Neural crest cell (in vitro differentiated cells): ENCODE results near the gene TRAF1. TPM values are rescaled to one million over a fixed set of nuclear protein-coding genes. Genes with fewer than 3 reads are reported as not detected.

Experiments
- DNase-seq: peaks from one replicate; pipeline ENCODE4 v3.0.0; 2021; ENCODE audit warnings: low read depth, mixed read lengths, low spot score
- H3K27ac Mint-ChIP-seq: one replicate; pipeline ENCODE4 v1.8.0; 2021; ENCODE audit warnings: mild to moderate bottlenecking, mixed read lengths; ENCODE audit not compliant: unreplicated experiment
- H3K27me3 Mint-ChIP-seq: 2 replicates; pipeline ENCODE4 v1.8.0; 2021; ENCODE audit warnings: low read depth, mild to moderate bottlenecking, mixed read lengths
- H3K36me3 Mint-ChIP-seq: 2 replicates; pipeline ENCODE4 v1.8.0; 2021; ENCODE audit warnings: low read depth, mild to moderate bottlenecking, mixed read lengths
- H3K4me1 Mint-ChIP-seq: 2 replicates; pipeline ENCODE4 v1.8.0; 2021; ENCODE audit warnings: mixed read lengths
- H3K4me3 Mint-ChIP-seq: one replicate; pipeline ENCODE4 v1.8.0; 2021; ENCODE audit warnings: mild to moderate bottlenecking, mixed read lengths
- H3K9me3 Mint-ChIP-seq: 2 replicates; pipeline ENCODE4 v1.8.0; 2021; ENCODE audit warnings: mixed read lengths
- CTCF ChIP-seq: fragments of 200-600 bp; sonication (generic); conservative IDR thresholded peaks from 2 replicates; pipeline ENCODE4 v1.5.0; 2021; ENCODE audit warnings: antibody characterized with exemption, mild to moderate bottlenecking
- total RNA-seq: library from RNA; stranded (reverse); gene quantifications from 2 replicates; pipeline ENCODE4 v1.2.1, GENCODE V29; 2021

Gene TRAF1
- total RNA-seq, 1 donor from 2014 or later = 3.8 TPM

- Mint-ChIP-seq H3K9me3 (no peaks in the 10 kb centered on the region), H3K4me3 (no peak overlapping the region), H3K27ac (no peak overlapping the region), H3K27me3 (no peaks in the 10 kb centered on the region), H3K36me3 (peaks cover 2% of the 10 kb centered on the region), H3K4me1 (peaks cover 32% of the 10 kb centered on the region)
- DNase-seq = no peak
- TF ChIP-seq CTCF = no peak
Observed at GRCh38 chr9:120914396-120914795, 12.2 kb downstream of the TRAF1 start.

GRCh38 chr9:120913647-120914264 is 12.8 kb downstream of the TRAF1 start:
- Mint-ChIP-seq H3K9me3 (no peaks in the 10 kb centered on the region), H3K4me1 (peaks cover 27% of the 10 kb centered on the region), H3K36me3 (peaks cover 2% of the 10 kb centered on the region), H3K27me3 (no peaks in the 10 kb centered on the region), H3K4me3 (no peak overlapping the region), H3K27ac (no peak overlapping the region)
- TF ChIP-seq CTCF = no peak
- peak; percentile 27 for DNase-seq

- peaks cover 2% of the 10 kb centered on the region for H3K36me3 Mint-ChIP-seq
- no peaks in the 10 kb centered on the region for H3K9me3 Mint-ChIP-seq
- no peak overlapping the region for H3K27ac Mint-ChIP-seq
- no peak for TF ChIP-seq CTCF
- DNase-seq = no peak
- H3K4me1 Mint-ChIP-seq = peaks cover 22% of the 10 kb centered on the region
- H3K4me3 Mint-ChIP-seq = no peak overlapping the region
- H3K27me3 Mint-ChIP-seq = no peaks in the 10 kb centered on the region
Observed at GRCh38 chr9:120912958-120913646, 13.5 kb downstream of the TRAF1 start.

- H3K4me3 Mint-ChIP-seq = no peak overlapping the region
- TF ChIP-seq CTCF = no peak
- peaks cover 11% of the 10 kb centered on the region for H3K4me1 Mint-ChIP-seq
- no peaks in the 10 kb centered on the region for H3K9me3 Mint-ChIP-seq
- no peaks in the 10 kb centered on the region for H3K27me3 Mint-ChIP-seq
- H3K36me3 Mint-ChIP-seq = no peaks in the 10 kb centered on the region
- DNase-seq = no peak
- no peak overlapping the region for H3K27ac Mint-ChIP-seq
Observed at GRCh38 chr9:120911295-120911837, 15.2 kb downstream of the TRAF1 start.

GRCh38 chr9:120910643-120911042 is 16.0 kb downstream of the TRAF1 start:
- no peaks in the 10 kb centered on the region for H3K27me3 Mint-ChIP-seq

More at GRCh38 chr9:120910643-120911042, 16.0 kb downstream of the TRAF1 start:
- Mint-ChIP-seq H3K36me3 (no peaks in the 10 kb centered on the region), H3K4me3 (no peak overlapping the region), H3K4me1 (peaks cover 5% of the 10 kb centered on the region), H3K9me3 (no peaks in the 10 kb centered on the region), H3K27ac (no peak overlapping the region)
- DNase-seq = no peak
- TF ChIP-seq CTCF = no peak
